Smooth muscle cell (in vitro differentiated cells): ENCODE data around the gene ITGAE. TPM values are rescaled to one million over a fixed set of nuclear protein-coding genes. Genes with fewer than 3 reads are reported as not detected.
A peak's percentile ranks its signal among the peaks of the same experiment; 100 is the strongest.

Source experiments
- DNase-seq: peaks from one replicate; lab custom pipeline; 2025; ENCODE audit not compliant: unreplicated experiment; lab: John Stamatoyannopoulos, UW
- H2AFZ ChIP-seq: fragments of 200-600 bp; sonication (generic); 2 replicates; pipeline ENCODE4 v1.6.0; 2016; ENCODE audit warnings: antibody characterized with exemption, low read depth, mild to moderate bottlenecking
- H3F3A ChIP-seq: fragments of 200-600 bp; sonication (generic); 2 replicates; pipeline ENCODE4 v1.6.0; 2017; ENCODE audit warnings: antibody characterized with exemption, low read depth
- H3K27ac ChIP-seq: fragments of 200-600 bp; sonication (generic); 2 replicates; pipeline ENCODE4 v1.5.1; 2016; ENCODE audit warnings: low read depth, mild to moderate bottlenecking
- H3K27me3 ChIP-seq: fragments of 200-600 bp; sonication (generic); 2 replicates; pipeline ENCODE4 v1.6.1; 2016; ENCODE audit warnings: low read depth, mild to moderate bottlenecking
- H3K36me3 ChIP-seq: fragments of 200-600 bp; sonication (generic); 2 replicates; pipeline ENCODE4 v1.5.1; 2016; ENCODE audit warnings: low read depth
- H3K4me1 ChIP-seq: fragments of 200-600 bp; sonication (generic); 2 replicates; pipeline ENCODE4 v1.5.1; 2016; ENCODE audit warnings: low read depth
- H3K4me2 ChIP-seq: fragments of 200-600 bp; sonication (generic); 2 replicates; pipeline ENCODE4 v1.6.0; 2016; ENCODE audit warnings: mild to moderate bottlenecking
- H3K4me3 ChIP-seq: fragments of 200-600 bp; sonication (generic); 2 replicates; pipeline ENCODE4 v1.5.1; 2016; ENCODE audit warnings: mild to moderate bottlenecking
- H3K79me2 ChIP-seq: fragments of 200-600 bp; sonication (generic); 2 replicates; pipeline ENCODE4 v1.6.0; 2016; ENCODE audit warnings: low read depth, mild to moderate bottlenecking
- H3K9ac ChIP-seq: fragments of 200-600 bp; sonication (generic); 2 replicates; pipeline ENCODE4 v1.6.0; 2016; ENCODE audit warnings: low read depth
- H3K9me3 ChIP-seq: fragments of 200-600 bp; sonication (generic); replicated peaks from 2 replicates; pipeline ENCODE4 v1.5.1; 2016; ENCODE audit warnings: low read depth
- H4K20me1 ChIP-seq: fragments of 200-600 bp; sonication (generic); 2 replicates; pipeline ENCODE4 v1.6.0; 2016; ENCODE audit warnings: low read depth
- CTCF ChIP-seq: fragments of 200-600 bp; sonication (generic); IDR thresholded peaks from 2 replicates; pipeline ENCODE4 v1.5.1; 2017; ENCODE audit warnings: borderline replicate concordance, mild to moderate bottlenecking, antibody characterized with exemption; ENCODE audit not compliant: insufficient read depth, poor library complexity, severe bottlenecking
- WGBS: methylation state at CpG from one replicate; pipeline ENCODE4 v1.1.7; 2016; ENCODE audit warnings: low lambda C conversion rate; 5-methylcytosine and 5-hydroxymethylcytosine counted together
- polyA plus RNA-seq: library from polyadenylated mRNA; unstranded; fragments of >200 nt; fragmentation: Nextera tagmentation; extraction: Ambion mirVana; gene quantifications from 2 replicates; pipeline ENCODE4 v1.2.1, GENCODE V29; 2016
- total RNA-seq: library from RNA; depleted of rRNA; stranded (reverse); fragments of >200 nt; gene quantifications from 2 replicates; pipeline ENCODE4 v1.2.3, GENCODE V29; 2014

Gene ITGAE
- total and polyA plus RNA-seq, 2 experiments from 2014 or later = 43.8 to 66.7 TPM

DNA sequence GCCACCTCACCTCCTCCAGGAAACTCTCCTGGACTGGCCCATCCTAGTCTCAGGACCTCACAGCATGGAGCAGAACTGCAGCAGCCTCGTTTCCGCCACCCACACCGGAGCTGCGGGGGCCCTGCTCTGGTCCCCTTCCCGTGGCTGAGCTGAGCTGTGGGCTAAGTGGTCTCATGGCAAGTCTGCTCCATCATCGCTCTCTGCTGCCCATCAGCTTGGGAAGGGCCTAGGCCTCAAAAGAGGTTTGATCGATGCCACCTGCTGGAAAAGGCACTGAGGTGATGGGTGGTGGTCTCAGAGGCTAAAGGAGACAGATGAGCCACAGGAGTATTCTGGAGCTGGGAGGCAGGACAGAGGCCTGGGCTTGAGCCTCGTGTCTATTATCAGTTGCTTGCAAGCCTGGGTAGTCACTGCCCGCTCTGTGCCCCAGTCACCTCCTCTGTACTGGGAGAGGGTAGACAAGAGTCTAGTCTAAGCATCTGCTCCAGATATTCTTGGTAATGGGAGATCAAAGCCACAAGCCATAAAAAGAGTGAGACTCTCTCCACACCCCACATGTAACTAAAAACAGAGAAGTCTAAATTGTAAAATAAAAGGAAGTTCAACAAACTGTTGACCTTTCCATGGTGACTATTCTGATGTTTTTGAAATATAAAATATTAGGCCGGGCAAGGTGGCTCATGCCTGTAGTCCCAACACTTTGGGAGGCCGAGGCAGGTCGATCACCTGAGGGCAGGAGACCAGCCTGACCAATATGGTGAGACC lies 1.6 kb downstream of the ITGAE start:
- peaks cover 11% of the 10 kb centered on the region for H3K4me1 ChIP-seq
- H3K36me3 ChIP-seq = no peaks in the 10 kb centered on the region
- no peaks in the 10 kb centered on the region for H4K20me1 ChIP-seq
- no peak overlapping the region for H3K4me2 ChIP-seq
- no peaks in the 10 kb centered on the region for H3K9me3 ChIP-seq
- peaks cover 29% of the 10 kb centered on the region for H3F3A ChIP-seq
- H3K79me2 ChIP-seq = no peaks in the 10 kb centered on the region
- H3K27ac ChIP-seq = peak overlapping the region; percentile 85
- WGBS = 84% methylated on average over 12 of the region's 12 CpGs
- no peak overlapping the region for H2AFZ ChIP-seq
- H3K27me3 ChIP-seq = no peaks in the 10 kb centered on the region
- H3K4me3 ChIP-seq = no peak overlapping the region
- no peak overlapping the region for H3K9ac ChIP-seq
- TF ChIP-seq CTCF = no peak
- DNase-seq = no peak

DNA sequence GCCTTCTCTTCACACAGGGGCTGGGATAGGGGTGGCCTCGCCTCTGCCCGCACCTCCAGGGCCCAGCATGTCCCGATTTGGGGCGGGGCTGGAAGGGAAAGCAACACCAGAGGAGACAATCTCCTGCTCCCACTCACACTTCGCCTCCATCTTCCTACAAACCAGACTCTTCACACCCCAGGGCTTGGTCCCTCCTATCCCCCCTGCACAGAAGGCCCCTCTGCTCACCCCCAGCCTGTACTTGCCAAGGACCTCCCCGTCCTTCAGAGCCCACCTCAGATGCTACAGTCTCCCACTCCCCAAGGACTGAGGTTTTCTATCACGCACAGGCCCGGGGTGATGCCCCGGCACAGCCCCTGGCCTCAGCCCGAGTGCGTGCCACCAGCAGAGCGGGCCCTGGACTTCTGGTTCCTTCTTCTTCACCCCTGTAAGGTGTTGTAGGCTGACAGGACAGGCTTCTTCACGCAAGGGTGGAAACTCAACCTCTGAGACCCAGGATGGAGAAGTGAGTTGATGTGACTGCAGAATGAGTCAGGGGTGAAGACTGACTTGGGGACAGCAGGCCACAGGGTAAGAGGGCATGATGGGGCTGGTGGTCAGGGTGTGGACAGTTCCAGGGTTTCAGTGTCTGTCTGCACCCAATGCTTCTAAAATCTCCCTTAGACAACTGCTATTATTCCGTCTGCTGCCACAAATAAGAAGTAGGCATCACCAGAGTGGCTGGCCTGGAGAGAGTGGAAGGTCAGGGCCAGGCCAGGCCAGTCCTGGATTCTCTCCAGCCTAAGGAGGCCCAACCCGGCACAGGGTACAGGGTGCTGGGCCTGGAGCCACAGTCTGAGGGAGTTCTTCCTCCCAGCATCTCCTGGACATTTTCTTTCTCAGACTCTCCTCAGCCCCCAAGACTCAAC lies 2.5 kb downstream of the ITGAE start:
- Histone ChIP-seq H3K9ac (no peak overlapping the region), H3K36me3 (no peaks in the 10 kb centered on the region), H3K4me3 (no peak overlapping the region), H3K79me2 (no peaks in the 10 kb centered on the region), H3K9me3 (no peaks in the 10 kb centered on the region), H2AFZ (no peak overlapping the region), H3K4me1 (peaks cover 15% of the 10 kb centered on the region), H3K4me2 (no peak overlapping the region), H4K20me1 (no peaks in the 10 kb centered on the region), H3K27me3 (no peaks in the 10 kb centered on the region), H3F3A (peaks cover 34% of the 10 kb centered on the region), H3K27ac (peak overlapping the region; percentile 85)
- no peak for DNase-seq
- no peak for TF ChIP-seq CTCF
- whole genome bisulfite sequencing = 93% methylated on average over 15 of the region's 15 CpGs

- 86% methylated on average over 9 of the region's 9 CpGs for WGBS
- Histone ChIP-seq H3K9me3 (no peaks in the 10 kb centered on the region), H3K4me2 (no peak overlapping the region), H3K27ac (peak overlapping the region; percentile 99), H3F3A (peaks cover 34% of the 10 kb centered on the region), H3K27me3 (no peaks in the 10 kb centered on the region), H3K4me1 (peaks cover 12% of the 10 kb centered on the region), H3K36me3 (no peaks in the 10 kb centered on the region), H2AFZ (no peak overlapping the region), H4K20me1 (no peaks in the 10 kb centered on the region), H3K79me2 (no peaks in the 10 kb centered on the region), H3K9ac (peak overlapping the region; percentile 65), H3K4me3 (no peak overlapping the region)
- TF ChIP-seq CTCF = no peak
- no peak for DNase-seq
Measured at GRCh38 chr17:3796822-3797170, 4.2 kb downstream of the ITGAE start.
